CD8-positive, alpha-beta memory T cell (primary cell): ENCODE results near the gene ERCC4. TPM values are rescaled to one million over a fixed set of nuclear protein-coding genes. Genes with fewer than 3 reads are reported as not detected.

Source experiments
- CTCF ChIA-PET: fragments of 350-600 bp; sonication (Branson Sonifier 250); formaldehyde crosslinking; loops from one replicate; lab custom pipeline; 2021; ENCODE audit warnings: antibody characterized with exemption; lab: Charles Lee
- POLR2A ChIA-PET: fragments of 350-600 bp; sonication (Branson Sonifier 250); formaldehyde crosslinking; loops from one replicate; lab custom pipeline; 2021; ENCODE audit warnings: antibody characterized with exemption; lab: Charles Lee
- DNase-seq, 5 donors: peaks; one replicate each; pipeline versions ENCODE4 v3.0.0 to v3.0.0-alpha.2; 2020 to 2022; ENCODE audit warnings: mixed read lengths in 1 of 5
- H3K27ac ChIP-seq: one replicate; pipeline ENCODE4 v1.7.0; 2013; ENCODE audit warnings: low read depth, mild to moderate bottlenecking, low read length, moderate library complexity
- H3K27me3 ChIP-seq: 2 replicates; pipeline ENCODE4 v1.7.0; 2013; ENCODE audit warnings: low read length, mild to moderate bottlenecking; ENCODE audit not compliant: insufficient read depth, poor library complexity, severe bottlenecking
- H3K36me3 ChIP-seq: 2 replicates; pipeline ENCODE4 v1.7.0; 2013; ENCODE audit warnings: mild to moderate bottlenecking, low read length, moderate library complexity; ENCODE audit not compliant: insufficient read depth
- H3K4me1 ChIP-seq: 2 replicates; pipeline ENCODE4 v1.7.0; 2013; ENCODE audit warnings: mild to moderate bottlenecking, low read length, moderate library complexity; ENCODE audit not compliant: insufficient read depth
- H3K4me3 ChIP-seq: 2 replicates; pipeline ENCODE4 v1.7.0; 2013; ENCODE audit warnings: mild to moderate bottlenecking, low read length
- H3K9me3 ChIP-seq: 2 replicates; pipeline ENCODE4 v1.7.0; 2013; ENCODE audit warnings: mild to moderate bottlenecking, low read length
- H3K27ac Mint-ChIP-seq, 8 donors: one replicate each; pipeline ENCODE4 v1.8.0; 2020 to 2021; ENCODE audit warnings: mixed read lengths in 8 of 8, mild to moderate bottlenecking in 6 of 8, inconsistent platforms in 3 of 8, moderate library complexity in 3 of 8
- H3K27me3 Mint-ChIP-seq, 2 donors: one replicate each; pipeline ENCODE4 v1.8.0; 2020 to 2021; ENCODE audit warnings: mixed read lengths in 2 of 2, mild to moderate bottlenecking in 1 of 2, moderate library complexity in 1 of 2
- H3K36me3 Mint-ChIP-seq, 3 donors: one replicate each; pipeline ENCODE4 v1.8.0; 2020 to 2021; ENCODE audit warnings: mixed read lengths in 3 of 3, inconsistent platforms in 1 of 3, mild to moderate bottlenecking in 1 of 3
- H3K4me1 Mint-ChIP-seq, 3 donors: one replicate each; pipeline ENCODE4 v1.8.0; 2020 to 2021; ENCODE audit warnings: mixed read lengths in 3 of 3, inconsistent platforms in 1 of 3, mild to moderate bottlenecking in 1 of 3
- H3K4me3 Mint-ChIP-seq, 7 donors: one replicate each; pipeline ENCODE4 v1.8.0; 2020 to 2021; ENCODE audit warnings: mixed read lengths in 7 of 7, mild to moderate bottlenecking in 6 of 7, moderate library complexity in 4 of 7, inconsistent platforms in 2 of 7
- H3K9me3 Mint-ChIP-seq, 5 donors: one replicate each; pipeline ENCODE4 v1.8.0; 2020 to 2022; ENCODE audit warnings: mixed read lengths in 5 of 5, mild to moderate bottlenecking in 3 of 5, moderate library complexity in 2 of 5, inconsistent platforms in 1 of 5
- polyA plus RNA-seq: library from polyadenylated mRNA; unstranded; fragments of 300-500 nt; fragmentation: Illumina TruSeq; gene quantifications from one replicate; pipeline ENCODE4 v1.2.3, GENCODE V29; 2021
- total RNA-seq, 2 experiments: library from RNA; stranded (reverse); gene quantifications; one replicate each; pipeline ENCODE4 v1.2.3, GENCODE V29; 2021

The ERCC4 gene
- total and polyA plus RNA-seq, 3 experiments from 2014 or later: 13.1 to 21.6 (median 15.6) TPM

DNA sequence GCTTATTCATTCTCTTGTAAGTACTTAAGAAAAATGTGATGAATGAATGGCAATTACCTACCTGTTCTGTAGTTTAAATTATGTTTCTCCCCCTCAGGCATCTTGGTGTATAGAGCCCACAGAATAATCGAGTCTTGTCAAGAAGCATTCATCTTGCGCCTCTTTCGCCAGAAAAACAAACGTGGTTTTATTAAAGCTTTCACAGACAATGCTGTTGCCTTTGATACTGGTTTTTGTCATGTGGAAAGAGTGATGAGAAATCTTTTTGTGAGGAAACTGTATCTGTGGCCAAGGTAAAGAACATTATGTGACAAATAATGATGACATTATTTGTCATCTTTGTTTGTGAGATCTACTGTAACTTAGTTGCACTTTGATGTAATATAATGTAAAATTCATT is 6.5 kb downstream of the ERCC4 start:
- Mint-ChIP-seq H3K27ac (no peak overlapping the region), H3K4me3 (no peak overlapping the region), H3K4me1 (peaks cover 4 to 10% (median 5%) of the 10 kb centered on the region in 3 donors), H3K36me3 (peaks cover 6 to 53% (median 11%) of the 10 kb centered on the region in 3 donors), H3K9me3 (no peaks in the 10 kb centered on the region), H3K27me3 (no peaks in the 10 kb centered on the region)
- no peak for DNase-seq
- H3K27ac ChIP-seq: no peak overlapping the region
- H3K4me1 ChIP-seq: no peaks in the 10 kb centered on the region
- POLR2A ChIA-PET: no interaction called here
- no peaks in the 10 kb centered on the region for H3K27me3 ChIP-seq
- CTCF ChIA-PET: no interaction called here
- H3K4me3 ChIP-seq: no peak overlapping the region
- no peaks in the 10 kb centered on the region for H3K9me3 ChIP-seq
- peaks cover 11% of the 10 kb centered on the region for H3K36me3 ChIP-seq

DNA sequence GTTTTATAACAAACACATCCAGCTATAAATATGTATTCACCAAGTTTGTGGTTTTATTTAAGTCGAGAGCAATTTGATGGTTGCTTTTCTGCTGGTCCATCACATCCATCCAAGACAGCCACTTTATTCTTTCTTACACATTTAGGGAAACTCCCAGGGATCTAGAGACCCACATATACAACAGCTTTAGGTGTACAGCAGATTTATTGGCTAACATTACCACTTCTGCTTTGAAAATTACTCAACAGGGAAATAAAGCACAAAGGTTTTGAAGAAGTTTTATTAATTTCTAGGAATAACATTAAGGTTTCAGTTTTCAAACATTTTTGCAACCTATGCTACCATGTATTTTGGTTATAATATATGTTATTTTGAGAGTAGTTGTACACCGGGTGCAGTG is 6.9 kb downstream of the ERCC4 start:
- POLR2A ChIA-PET: no interaction called here

DNA sequence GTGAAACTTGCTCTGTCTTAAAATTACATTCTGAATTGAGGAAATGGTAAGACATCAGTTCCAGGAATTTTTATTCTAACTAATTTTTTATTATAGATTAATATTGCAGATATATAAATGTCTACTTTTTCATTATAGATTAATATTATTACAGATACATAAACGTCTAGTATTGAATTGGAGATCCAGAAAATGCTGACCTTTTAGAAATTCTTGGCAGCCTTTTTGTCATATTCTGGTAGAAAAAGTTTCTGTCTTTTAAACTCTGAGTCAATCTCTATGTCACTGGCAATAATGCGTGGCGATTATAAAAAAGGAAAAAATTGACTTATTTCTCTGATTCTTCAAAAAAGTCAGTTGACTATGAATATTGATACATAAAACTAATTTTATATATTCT is 8.7 kb downstream of the ERCC4 start:
- no peak overlapping the region for H3K4me3 ChIP-seq
- ChIA-PET CTCF (interaction anchor here (0.9 kb wide), 1 partner anchor 9 kb away, joined by 4 read pairs; the partner anchor contains the start of gene ERCC4), POLR2A (no interaction called here)
- H3K4me1 ChIP-seq: no peaks in the 10 kb centered on the region
- H3K27me3 ChIP-seq: no peaks in the 10 kb centered on the region
- Mint-ChIP-seq H3K4me3 (no peak overlapping the region), H3K27ac (no peak overlapping the region), H3K9me3 (no peaks in the 10 kb centered on the region), H3K27me3 (no peaks in the 10 kb centered on the region), H3K4me1 (peaks cover 8 to 12% (median 11%) of the 10 kb centered on the region in 3 donors), H3K36me3 (peaks cover 6 to 51% (median 13%) of the 10 kb centered on the region in 3 donors)
- H3K27ac ChIP-seq: no peak overlapping the region
- no peaks in the 10 kb centered on the region for H3K9me3 ChIP-seq
- DNase-seq: no peak
- H3K36me3 ChIP-seq: peaks cover 11% of the 10 kb centered on the region

More for the DNA sequence above, 6.9 kb downstream of the ERCC4 start:
- Mint-ChIP-seq H3K27ac (peak overlapping the region in 1 of 8 donors; percentile 17), H3K27me3 (no peaks in the 10 kb centered on the region), H3K9me3 (no peaks in the 10 kb centered on the region), H3K4me1 (peaks cover 4 to 9% (median 8%) of the 10 kb centered on the region in 3 donors), H3K4me3 (no peak overlapping the region), H3K36me3 (peaks cover 6 to 53% (median 11%) of the 10 kb centered on the region in 3 donors)
- H3K4me3 ChIP-seq: no peak overlapping the region
- CTCF ChIA-PET: no interaction called here
- H3K36me3 ChIP-seq: peaks cover 11% of the 10 kb centered on the region
- DNase-seq: no peak
- no peaks in the 10 kb centered on the region for H3K4me1 ChIP-seq
- H3K27ac ChIP-seq: no peak overlapping the region
- no peaks in the 10 kb centered on the region for H3K27me3 ChIP-seq
- no peaks in the 10 kb centered on the region for H3K9me3 ChIP-seq

DNA sequence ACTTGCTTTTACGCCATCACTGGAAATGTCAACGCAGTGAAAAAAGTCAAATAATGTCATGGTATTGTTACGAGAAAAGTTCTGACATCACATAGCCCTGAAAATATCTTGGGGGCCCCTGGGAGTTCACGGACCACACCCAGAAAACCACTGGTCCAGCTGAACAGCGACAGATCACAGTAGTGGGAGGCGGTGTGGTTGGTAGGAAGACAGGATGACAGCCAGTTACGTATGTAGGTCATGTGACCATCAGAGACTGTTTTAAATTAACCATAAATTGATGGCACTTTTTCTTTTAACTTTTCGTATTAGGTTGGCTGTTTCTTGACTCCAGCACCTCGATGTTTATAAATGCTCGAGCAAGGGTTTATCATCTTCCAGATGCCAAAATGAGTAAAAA is 11.9 kb downstream of the ERCC4 start:
- no peak overlapping the region for H3K27ac ChIP-seq
- no peaks in the 10 kb centered on the region for H3K4me1 ChIP-seq
- H3K36me3 ChIP-seq: peaks cover 15% of the 10 kb centered on the region
- no peaks in the 10 kb centered on the region for H3K9me3 ChIP-seq
- no peaks in the 10 kb centered on the region for H3K27me3 ChIP-seq
- Mint-ChIP-seq H3K27ac (peak overlapping the region in 3 of 8 donors; percentile 32 to 68 (median 64)), H3K4me1 (peaks cover 4 to 9% (median 8%) of the 10 kb centered on the region in 3 donors), H3K9me3 (no peaks in the 10 kb centered on the region), H3K4me3 (no peak overlapping the region), H3K27me3 (no peaks in the 10 kb centered on the region), H3K36me3 (peaks cover 13 to 56% (median 26%) of the 10 kb centered on the region in 3 donors)
- DNase-seq: peak in 2 of 5 donors; percentile 5 to 30
- CTCF ChIA-PET: no interaction called here
- POLR2A ChIA-PET: no interaction called here
- no peak overlapping the region for H3K4me3 ChIP-seq

DNA sequence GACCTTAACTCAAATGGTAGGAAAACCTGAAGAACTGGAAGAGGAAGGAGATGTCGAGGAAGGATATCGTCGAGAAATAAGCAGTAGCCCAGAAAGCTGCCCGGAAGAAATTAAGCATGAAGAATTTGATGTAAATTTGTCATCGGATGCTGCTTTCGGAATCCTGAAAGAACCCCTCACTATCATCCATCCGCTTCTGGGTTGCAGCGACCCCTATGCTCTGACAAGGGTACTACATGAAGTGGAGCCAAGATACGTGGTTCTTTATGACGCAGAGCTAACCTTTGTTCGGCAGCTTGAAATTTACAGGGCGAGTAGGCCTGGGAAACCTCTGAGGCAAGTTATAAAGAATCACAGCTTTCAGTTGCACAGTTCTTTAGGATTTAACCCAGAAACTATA is 15.5 kb downstream of the ERCC4 start:
- Histone ChIP-seq H3K27ac (no peak overlapping the region), H3K4me3 (no peak overlapping the region), H3K27me3 (no peaks in the 10 kb centered on the region), H3K4me1 (no peaks in the 10 kb centered on the region), H3K9me3 (no peaks in the 10 kb centered on the region), H3K36me3 (peaks cover 15% of the 10 kb centered on the region)
- peaks cover 0 to 2% of the 10 kb centered on the region in 2 donors for H3K27me3 Mint-ChIP-seq
- no peak for DNase-seq
- peaks cover 19 to 71% (median 34%) of the 10 kb centered on the region in 3 donors for H3K36me3 Mint-ChIP-seq
- H3K4me1 Mint-ChIP-seq: peaks cover 4 to 9% (median 8%) of the 10 kb centered on the region in 3 donors
- no peak overlapping the region for H3K27ac Mint-ChIP-seq
- H3K9me3 Mint-ChIP-seq: no peaks in the 10 kb centered on the region
- CTCF ChIA-PET: interaction anchor here (1.0 to 2.1 kb wide), 3 partner anchors 10 to 16 kb away, joined by 3 to 6 read pairs (median 6); partner anchors contain the start of gene ERCC4
- POLR2A ChIA-PET: no interaction called here
- H3K4me3 Mint-ChIP-seq: no peak overlapping the region

DNA sequence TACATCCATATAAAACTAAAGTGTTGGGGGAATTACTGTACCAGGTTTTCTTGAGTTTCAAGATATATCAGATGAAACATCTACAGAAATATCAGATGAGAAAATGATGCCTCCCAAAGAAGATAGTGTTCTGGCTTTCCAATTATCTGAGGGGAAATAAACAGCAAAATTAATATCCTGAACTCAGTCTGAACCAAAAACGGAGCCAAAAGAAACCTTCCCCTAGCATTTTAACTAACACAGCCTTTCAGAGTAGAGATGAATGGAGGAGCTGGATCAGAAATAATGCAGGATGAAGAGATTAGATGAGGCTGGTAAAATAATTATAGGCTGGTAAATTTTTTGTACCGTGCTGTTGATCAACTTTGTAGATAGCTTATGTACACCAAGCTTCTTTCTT is 16.2 kb downstream of the ERCC4 start:
- Histone ChIP-seq H3K27ac (no peak overlapping the region), H3K4me3 (no peak overlapping the region), H3K9me3 (no peaks in the 10 kb centered on the region), H3K36me3 (peaks cover 15% of the 10 kb centered on the region), H3K4me1 (no peaks in the 10 kb centered on the region), H3K27me3 (no peaks in the 10 kb centered on the region)
- DNase-seq: no peak
- POLR2A ChIA-PET: interaction anchor here (0.6 kb wide), 1 partner anchor 693 kb away, joined by 3 read pairs; no protein-coding TSS in a partner anchor
- Mint-ChIP-seq H3K27me3 (peaks cover 0 to 2% of the 10 kb centered on the region in 2 donors), H3K9me3 (no peaks in the 10 kb centered on the region), H3K27ac (peak overlapping the region in 1 of 8 donors; percentile 13), H3K36me3 (peaks cover 19 to 73% (median 34%) of the 10 kb centered on the region in 3 donors), H3K4me1 (peaks cover 4 to 8% (median 6%) of the 10 kb centered on the region in 3 donors), H3K4me3 (no peak overlapping the region)
- CTCF ChIA-PET: interaction anchor here (1.4 to 2.1 kb wide), 2 partner anchors 11 to 13 kb away, joined by 6 read pairs; no protein-coding TSS in a partner anchor

DNA sequence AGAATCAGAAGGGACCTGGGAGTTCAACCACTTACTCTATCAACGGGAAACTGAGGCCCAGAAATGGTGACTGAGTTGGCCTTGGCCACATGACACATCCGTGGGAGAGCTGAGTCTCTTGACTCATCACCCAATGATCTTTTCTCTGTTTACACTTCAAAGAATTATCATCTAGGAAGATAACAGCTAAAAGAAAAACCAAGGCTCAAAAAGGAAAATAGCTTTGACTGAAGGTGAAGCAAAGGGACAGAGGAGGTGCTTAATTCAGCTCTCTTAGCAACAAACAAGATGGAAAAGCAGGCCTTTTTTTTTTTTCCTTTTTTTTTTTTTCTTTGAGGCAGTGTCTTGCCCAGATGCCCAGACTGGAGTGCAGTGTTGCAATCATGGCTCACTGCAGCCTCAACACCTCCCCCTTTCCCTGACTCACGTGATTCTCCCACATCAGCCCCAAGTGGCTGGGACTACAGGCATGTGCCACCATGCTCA is 16.7 kb downstream of the ERCC4 start:
- no peak overlapping the region for H3K4me3 Mint-ChIP-seq
- H3K27ac Mint-ChIP-seq: peak overlapping the region in 1 of 8 donors; percentile 61
- H3K36me3 ChIP-seq: peaks cover 15% of the 10 kb centered on the region

DNA sequence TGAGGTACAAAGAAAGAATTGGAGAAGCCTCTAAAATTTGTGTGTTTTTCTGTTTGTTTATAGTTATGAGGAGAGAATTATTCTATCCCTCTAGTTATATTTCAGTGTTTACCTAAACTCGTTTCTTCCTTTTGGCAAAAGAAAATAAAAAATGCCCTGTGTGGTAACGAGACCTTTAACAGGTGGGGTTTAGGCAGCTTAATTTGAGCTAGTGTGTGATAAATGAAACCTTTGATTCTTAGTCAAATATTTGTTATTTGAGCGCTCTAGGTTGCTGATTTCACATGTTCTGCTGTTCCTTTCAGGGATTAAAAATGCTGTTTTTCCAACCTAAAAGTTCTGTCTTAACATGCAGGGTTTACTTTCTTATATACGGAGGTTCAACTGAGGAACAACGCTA is 17.5 kb downstream of the ERCC4 start:
- Mint-ChIP-seq H3K36me3 (peaks cover 19 to 72% (median 30%) of the 10 kb centered on the region in 3 donors), H3K27ac (peak overlapping the region in 1 of 8 donors; percentile 17), H3K9me3 (no peaks in the 10 kb centered on the region), H3K27me3 (peaks cover 0 to 2% of the 10 kb centered on the region in 2 donors), H3K4me3 (no peak overlapping the region), H3K4me1 (peaks cover 0 to 2% (median 0%) of the 10 kb centered on the region in 3 donors)
- H3K4me1 ChIP-seq: no peaks in the 10 kb centered on the region
- no peaks in the 10 kb centered on the region for H3K9me3 ChIP-seq
- H3K36me3 ChIP-seq: peaks cover 15% of the 10 kb centered on the region
- CTCF ChIA-PET: no interaction called here
- no peak for DNase-seq
- no peak overlapping the region for H3K4me3 ChIP-seq
- H3K27ac ChIP-seq: no peak overlapping the region
- POLR2A ChIA-PET: interaction anchor here (0.7 kb wide), 1 partner anchor 12 kb away, joined by 4 read pairs; no protein-coding TSS in a partner anchor
- no peaks in the 10 kb centered on the region for H3K27me3 ChIP-seq

More for the DNA sequence above, 16.7 kb downstream of the ERCC4 start:
- no peaks in the 10 kb centered on the region for H3K9me3 Mint-ChIP-seq
- Histone ChIP-seq H3K4me3 (no peak overlapping the region), H3K4me1 (no peaks in the 10 kb centered on the region), H3K27ac (no peak overlapping the region), H3K9me3 (no peaks in the 10 kb centered on the region), H3K27me3 (no peaks in the 10 kb centered on the region)
- DNase-seq: no peak
- H3K27me3 Mint-ChIP-seq: peaks cover 0 to 2% of the 10 kb centered on the region in 2 donors
- ChIA-PET CTCF (interaction anchor here (1.4 to 2.1 kb wide), 2 partner anchors 12 to 13 kb away, joined by 6 read pairs; no protein-coding TSS in a partner anchor), POLR2A (interaction anchor here (0.6 to 0.7 kb wide), 2 partner anchors 12 to 693 kb away, joined by 3 to 4 read pairs; no protein-coding TSS in a partner anchor)
- peaks cover 19 to 75% (median 34%) of the 10 kb centered on the region in 3 donors for H3K36me3 Mint-ChIP-seq
- peaks cover 4 to 7% (median 6%) of the 10 kb centered on the region in 3 donors for H3K4me1 Mint-ChIP-seq
